H9 (cell line): ENCODE results near the gene RBMS3. TPM values are rescaled to one million over a fixed set of nuclear protein-coding genes. Genes with fewer than 3 reads are reported as not detected.

Experiments used
- DNase-seq: peaks from one replicate; pipeline ENCODE4 v3.0.0-alpha.2; 2017
- H2AFZ ChIP-seq: one replicate; pipeline ENCODE4 v1.6.1; 2013; ENCODE audit warnings: mild to moderate bottlenecking, low read length, control low read depth, moderate library complexity
- H2AK5ac ChIP-seq: 2 replicates; pipeline ENCODE4 v1.6.1; 2013; ENCODE audit warnings: low read length, control low read depth, mixed read lengths; ENCODE audit not compliant: insufficient read length
- H2BK120ac ChIP-seq: one replicate; pipeline ENCODE4 v1.6.1; 2013; ENCODE audit warnings: low read depth, mild to moderate bottlenecking, low read length, control low read depth, inconsistent platforms; ENCODE audit not compliant: poor library complexity, severe bottlenecking
- H2BK12ac ChIP-seq: 2 replicates; pipeline ENCODE4 v1.6.1; 2013; ENCODE audit warnings: low read length, control low read depth, mixed read lengths, low read depth; ENCODE audit not compliant: insufficient read length
- H2BK15ac ChIP-seq: 2 replicates; pipeline ENCODE4 v1.6.1; 2013; ENCODE audit warnings: low read depth, low read length, control low read depth
- H2BK20ac ChIP-seq: one replicate; pipeline ENCODE4 v1.6.1; 2013; ENCODE audit warnings: low read depth, mild to moderate bottlenecking, low read length, control low read depth, inconsistent platforms; ENCODE audit not compliant: poor library complexity, severe bottlenecking
- H2BK5ac ChIP-seq: 2 replicates; pipeline ENCODE4 v1.6.1; 2013; ENCODE audit warnings: low read length, control low read depth, mixed read lengths; ENCODE audit not compliant: insufficient read length
- H3K14ac ChIP-seq: 2 replicates; pipeline ENCODE4 v1.6.1; 2013; ENCODE audit warnings: low read length, control low read depth; ENCODE audit not compliant: insufficient read depth
- H3K18ac ChIP-seq: 2 replicates; pipeline ENCODE4 v1.6.1; 2013; ENCODE audit warnings: low read depth, mild to moderate bottlenecking, mixed read lengths, low read length, control low read depth; ENCODE audit not compliant: insufficient read length
- H3K23ac ChIP-seq: 2 replicates; pipeline ENCODE4 v1.6.1; 2013; ENCODE audit warnings: low read length, control low read depth, mixed read lengths, low read depth; ENCODE audit not compliant: insufficient read length
- H3K23me2 ChIP-seq: 2 replicates; pipeline ENCODE4 v1.6.1; 2013; ENCODE audit warnings: low read depth, mild to moderate bottlenecking, mixed read lengths, low read length, control low read depth; ENCODE audit not compliant: insufficient read length, poor library complexity, severe bottlenecking
- H3K27ac ChIP-seq: 2 replicates; pipeline ENCODE4 v1.5.1; 2013; ENCODE audit warnings: low read length, control low read depth, mixed read lengths, low read depth; ENCODE audit not compliant: insufficient read length
- H3K27me3 ChIP-seq: 2 replicates; pipeline ENCODE4 v1.6.1; 2013; ENCODE audit warnings: low read length, control low read depth, inconsistent platforms; ENCODE audit not compliant: insufficient read depth
- H3K4ac ChIP-seq: 2 replicates; pipeline ENCODE4 v1.6.1; 2013; ENCODE audit warnings: low read depth, mild to moderate bottlenecking, control low read depth, inconsistent platforms, low read length, moderate library complexity
- H3K4me1 ChIP-seq: 2 replicates; pipeline ENCODE4 v1.6.1; 2013; ENCODE audit warnings: low read length, control low read depth, inconsistent platforms; ENCODE audit not compliant: insufficient read depth
- H3K4me2 ChIP-seq: 2 replicates; pipeline ENCODE4 v1.6.1; 2013; ENCODE audit warnings: low read length, control low read depth, mixed read lengths; ENCODE audit not compliant: insufficient read length, insufficient read depth
- H3K56ac ChIP-seq: 2 replicates; pipeline ENCODE4 v1.6.1; 2013; ENCODE audit warnings: low read depth, mild to moderate bottlenecking, mixed read lengths, low read length, control low read depth; ENCODE audit not compliant: insufficient read length
- H3K79me1 ChIP-seq: 2 replicates; pipeline ENCODE4 v1.6.1; 2013; ENCODE audit warnings: low read depth, mild to moderate bottlenecking, moderate library complexity, low read length, control low read depth, inconsistent platforms; ENCODE audit not compliant: insufficient read depth, poor library complexity, severe bottlenecking
- H3K79me2 ChIP-seq: 2 replicates; pipeline ENCODE4 v1.6.1; 2013; ENCODE audit warnings: low read length, control low read depth, inconsistent platforms; ENCODE audit not compliant: insufficient read depth
- H3K9ac ChIP-seq: 2 replicates; pipeline ENCODE4 v1.6.1; 2013; ENCODE audit warnings: low read length, control low read depth, mixed read lengths; ENCODE audit not compliant: insufficient read length; ENCODE audit errors: extremely low read depth
- H3K9me3 ChIP-seq: one replicate; pipeline ENCODE4 v1.6.1; 2013; ENCODE audit warnings: low read depth, low read length, inconsistent platforms; ENCODE audit not compliant: control insufficient read depth
- H3T11ph ChIP-seq: one replicate; pipeline ENCODE4 v1.6.1; 2013; ENCODE audit warnings: mild to moderate bottlenecking, low read length, control low read depth, inconsistent platforms
- H4K20me1 ChIP-seq: one replicate; pipeline ENCODE4 v1.6.1; 2013; ENCODE audit not compliant: control insufficient read depth, insufficient read length, insufficient read depth
- H4K5ac ChIP-seq: 2 replicates; pipeline ENCODE4 v1.6.1; 2013; ENCODE audit warnings: low read depth, mild to moderate bottlenecking, mixed read lengths, low read length, control low read depth; ENCODE audit not compliant: insufficient read length
- H4K8ac ChIP-seq: replicated peaks from 2 replicates; pipeline ENCODE4 v1.6.1; 2013; ENCODE audit warnings: low read length, control low read depth, mixed read lengths, low read depth; ENCODE audit not compliant: insufficient read length
- H4K91ac ChIP-seq: 2 replicates; pipeline ENCODE4 v1.6.1; 2013; ENCODE audit warnings: low read depth, mild to moderate bottlenecking, moderate library complexity, mixed read lengths, low read length, control low read depth; ENCODE audit not compliant: insufficient read length
- H3K27ac Mint-ChIP-seq, 3 experiments: 2 replicates in 2 of 3; 3 replicates in 1 of 3; pipeline ENCODE4 v1.8.0; 2020 to 2021; ENCODE audit warnings: mixed read lengths in 3 of 3, mild to moderate bottlenecking in 1 of 3, moderate library complexity in 1 of 3
- H3K27me3 Mint-ChIP-seq: 2 replicates; pipeline ENCODE4 v1.8.0; 2021; ENCODE audit warnings: low read depth, mild to moderate bottlenecking, moderate library complexity, mixed read lengths
- H3K36me3 Mint-ChIP-seq, 3 experiments: 2 replicates in 2 of 3; 3 replicates in 1 of 3; pipeline ENCODE4 v1.8.0; 2020 to 2021; ENCODE audit warnings: low read depth in 3 of 3, mixed read lengths in 3 of 3; ENCODE audit not compliant: insufficient read depth in 1 of 3
- H3K4me1 Mint-ChIP-seq, 2 experiments: 2 replicates each; pipeline ENCODE4 v1.8.0; 2020; ENCODE audit warnings: mixed read lengths in 2 of 2
- H3K4me3 Mint-ChIP-seq, 2 experiments: 2 replicates in 1 of 2; 3 replicates in 1 of 2; pipeline ENCODE4 v1.8.0; 2020 to 2021; ENCODE audit warnings: mild to moderate bottlenecking in 2 of 2, mixed read lengths in 2 of 2, moderate library complexity in 1 of 2
- H3K9me3 Mint-ChIP-seq, 2 experiments: 2 replicates in 1 of 2; 3 replicates in 1 of 2; pipeline ENCODE4 v1.8.0; 2020; ENCODE audit warnings: mild to moderate bottlenecking in 2 of 2, mixed read lengths in 2 of 2, moderate library complexity in 1 of 2
- CTCF ChIP-seq: fragments of 200-600 bp; sonication (generic); conservative IDR thresholded peaks from 3 replicates; pipeline ENCODE4 v1.8.0; 2021; ENCODE audit warnings: antibody characterized with exemption, mild to moderate bottlenecking
- WGBS: extraction: QIAGEN DNeasy Blood & Tissue Kit; methylation state at CpG from one replicate; pipeline ENCODE4 v1.1.7; 2013; ENCODE audit warnings: missing lambda C conversion rate, low lambda C conversion rate, mixed read lengths; ENCODE audit not compliant: insufficient read length; ENCODE audit errors: extremely low coverage; 5-methylcytosine and 5-hydroxymethylcytosine counted together
- total RNA-seq: library from RNA; stranded (reverse); gene quantifications from 2 replicates; pipeline ENCODE4 v1.2.1, GENCODE V29; 2021

The RBMS3 gene
- total RNA-seq, 1 experiment from 2014 or later: 8.1 TPM

DNA sequence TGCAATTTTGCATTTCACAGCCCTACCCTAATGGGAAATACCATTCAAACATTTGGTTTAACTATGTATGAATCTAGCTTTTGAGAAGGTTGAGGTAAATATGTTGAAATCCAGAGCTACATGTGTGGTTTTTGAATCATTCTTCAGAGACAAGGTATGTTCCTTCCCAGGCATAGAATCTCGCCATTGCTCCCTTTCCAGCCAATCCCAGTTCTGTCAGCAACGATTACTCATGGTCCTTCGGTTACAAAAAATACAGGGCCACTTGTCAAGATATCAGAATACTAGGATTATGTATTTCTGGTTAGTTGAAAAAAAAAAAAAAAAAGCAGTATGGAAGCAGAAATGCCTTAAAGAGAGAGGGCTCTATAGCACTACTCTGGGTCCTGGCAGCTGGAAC, 182.4 kb downstream of the RBMS3 start:
- Mint-ChIP-seq H3K4me3 (no peak overlapping the region), H3K27ac (no peak overlapping the region), H3K36me3 (no peaks in the 10 kb centered on the region; a peak in 1 of 7 replicates), H3K27me3 (no peaks in the 10 kb centered on the region), H3K4me1 (peaks cover 17 to 25% of the 10 kb centered on the region in 2 experiments), H3K9me3 (no peaks in the 10 kb centered on the region)
- no peak overlapping the region for H2BK120ac ChIP-seq
- no peaks in the 10 kb centered on the region for H3K23me2 ChIP-seq
- no peak overlapping the region for H3K4ac ChIP-seq
- no peaks in the 10 kb centered on the region for H4K20me1 ChIP-seq
- no peak overlapping the region for H2BK12ac ChIP-seq
- WGBS: no CpG with 5 or more reads among the region's 3 CpGs
- no peak overlapping the region for H4K5ac ChIP-seq
- no peak for DNase-seq
- no peak overlapping the region for H4K8ac ChIP-seq
- no peak overlapping the region for H3K56ac ChIP-seq
- no peak overlapping the region for H2BK20ac ChIP-seq
- H3K9me3 ChIP-seq: no peaks in the 10 kb centered on the region
- H3K27me3 ChIP-seq: no peaks in the 10 kb centered on the region
- H3K14ac ChIP-seq: no peak overlapping the region
- no peaks in the 10 kb centered on the region; the same call in 1 of the 2 replicates for H3K4me1 ChIP-seq
- H3K23ac ChIP-seq: no peak overlapping the region
- no peaks in the 10 kb centered on the region for H3K79me2 ChIP-seq
- no peaks in the 10 kb centered on the region for H3K79me1 ChIP-seq
- no peak overlapping the region for H2AFZ ChIP-seq
- H3K4me2 ChIP-seq: no peak overlapping the region
- H2BK15ac ChIP-seq: no peak overlapping the region
- H3K18ac ChIP-seq: no peak overlapping the region
- H3K27ac ChIP-seq: no peak overlapping the region
- H2AK5ac ChIP-seq: no peak overlapping the region
- H3K9ac ChIP-seq: no peak overlapping the region
- no peak overlapping the region for H4K91ac ChIP-seq
- no peak for TF ChIP-seq CTCF
- H3T11ph ChIP-seq: no peak overlapping the region
- H2BK5ac ChIP-seq: no peak overlapping the region
